H7 (cell line): Measurements from ENCODE around the gene OR1A2. TPM values are rescaled to one million over a fixed set of nuclear protein-coding genes. Genes with fewer than 3 reads are reported as not detected.
"Not testable (repeated sequence)": the region's sequence is repeated elsewhere in the genome, so short reads cannot be mapped to it uniquely, and the experiment has no call there.

ENCODE experiments used
- DNase-seq: peaks from one replicate; pipeline ENCODE4 v3.0.0; 2012
- H3K27me3 ChIP-seq: 2 replicates; pipeline ENCODE4 v1.6.0; 2011; ENCODE audit warnings: mild to moderate bottlenecking, low read length; ENCODE audit not compliant: control insufficient read depth, insufficient read depth
- H3K36me3 ChIP-seq: replicated peaks from 2 replicates; pipeline ENCODE4 v1.5.1; 2011; ENCODE audit warnings: low read length; ENCODE audit not compliant: control insufficient read depth, insufficient read depth
- H3K4me3 ChIP-seq: 2 replicates; pipeline ENCODE4 v1.5.1; 2011; ENCODE audit warnings: low read depth, mild to moderate bottlenecking, control low read depth, low read length, moderate library complexity; ENCODE audit not compliant: insufficient read depth
- total RNA-seq: library from RNA; depleted of rRNA; stranded (reverse); fragments of >200 nt; shearing (Covaris generic); gene quantifications from 2 replicates; pipeline ENCODE4 v1.2.3, GENCODE V29; 2014; rRNA removed

OR1A2 gene, protein sequence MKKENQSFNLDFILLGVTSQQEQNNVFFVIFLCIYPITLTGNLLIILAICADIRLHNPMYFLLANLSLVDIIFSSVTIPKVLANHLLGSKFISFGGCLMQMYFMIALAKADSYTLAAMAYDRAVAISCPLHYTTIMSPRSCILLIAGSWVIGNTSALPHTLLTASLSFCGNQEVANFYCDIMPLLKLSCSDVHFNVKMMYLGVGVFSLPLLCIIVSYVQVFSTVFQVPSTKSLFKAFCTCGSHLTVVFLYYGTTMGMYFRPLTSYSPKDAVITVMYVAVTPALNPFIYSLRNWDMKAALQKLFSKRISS
- not detected in 2 replicates for total RNA-seq

- H3K36me3 ChIP-seq: no peaks in the 10 kb centered on the region
- no peak for DNase-seq
- no peak within 1 kb of the TSS for H3K4me3 ChIP-seq
- H3K27me3 ChIP-seq: no peaks in the 10 kb centered on the region
Observed at GRCh38 chr17:3197219-3197618, at the start of gene OR1A2. Gene OR1A2 (plus strand): TSS chr17:3197519. CDS start chr17:3197519, 0 bp downstream.

- H3K4me3 ChIP-seq: no peak overlapping the region
- H3K27me3 ChIP-seq: no peaks in the 10 kb centered on the region
- no peaks in the 10 kb centered on the region for H3K36me3 ChIP-seq
- DNase-seq: no peak
Observed at GRCh38 chr17:3157218-3157617, 40.1 kb upstream of the OR1A2 start.

DNA sequence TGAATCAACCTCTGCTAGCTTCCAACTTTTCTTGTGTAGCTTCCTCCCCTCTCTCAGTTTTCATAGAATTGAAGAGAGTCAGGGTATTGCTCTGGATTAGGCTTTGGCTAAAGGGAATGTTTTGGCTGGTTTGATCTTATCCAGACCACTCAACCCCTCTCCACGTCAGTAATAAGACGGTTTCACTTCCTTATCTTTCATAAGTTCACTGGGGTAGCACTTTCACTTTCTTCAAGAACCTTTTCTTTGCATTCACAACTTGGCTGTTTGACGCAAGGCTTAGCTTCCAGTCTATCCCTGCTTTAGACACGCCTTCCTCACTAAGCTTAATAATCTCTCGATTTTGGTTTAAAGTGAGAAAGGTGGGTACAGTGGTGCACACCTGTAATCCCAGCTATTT is 29.7 kb upstream of the OR1A2 start:
- H3K36me3 ChIP-seq: no peaks in the 10 kb centered on the region
- DNase-seq: no peak
- no peak overlapping the region for H3K4me3 ChIP-seq
- no peaks in the 10 kb centered on the region for H3K27me3 ChIP-seq

- Histone ChIP-seq H3K4me3 (no peak overlapping the region), H3K36me3 (no peaks in the 10 kb centered on the region), H3K27me3 (no peaks in the 10 kb centered on the region)
- DNase-seq: no peak
Observed at GRCh38 chr17:3189961-3190360, 7.4 kb upstream of the OR1A2 start.

- no peaks in the 10 kb centered on the region for H3K27me3 ChIP-seq
- H3K4me3 ChIP-seq: no peak within 1 kb of the TSS
- no peak for DNase-seq
- H3K36me3 ChIP-seq: no peaks in the 10 kb centered on the region
Observed at GRCh38 chr17:3207367-3207766, 10.0 kb downstream of the OR1A2 start, which contains the start of gene OR1A1. Gene OR1A1 (plus strand): TSS chr17:3207667. CDS start chr17:3215621, 7,954 bp downstream.

GRCh38 chr17:3208484-3208883 is 11.2 kb downstream of the OR1A2 start:
- DNase-seq: no peak
- H3K36me3 ChIP-seq: no peaks in the 10 kb centered on the region
- no peaks in the 10 kb centered on the region for H3K27me3 ChIP-seq
- no peak overlapping the region for H3K4me3 ChIP-seq

- no peaks in the 10 kb centered on the region for H3K27me3 ChIP-seq
- no peak overlapping the region for H3K4me3 ChIP-seq
- no peak for DNase-seq
- no peaks in the 10 kb centered on the region for H3K36me3 ChIP-seq
Observed at GRCh38 chr17:3213001-3213400, 15.7 kb downstream of the OR1A2 start.

DNA sequence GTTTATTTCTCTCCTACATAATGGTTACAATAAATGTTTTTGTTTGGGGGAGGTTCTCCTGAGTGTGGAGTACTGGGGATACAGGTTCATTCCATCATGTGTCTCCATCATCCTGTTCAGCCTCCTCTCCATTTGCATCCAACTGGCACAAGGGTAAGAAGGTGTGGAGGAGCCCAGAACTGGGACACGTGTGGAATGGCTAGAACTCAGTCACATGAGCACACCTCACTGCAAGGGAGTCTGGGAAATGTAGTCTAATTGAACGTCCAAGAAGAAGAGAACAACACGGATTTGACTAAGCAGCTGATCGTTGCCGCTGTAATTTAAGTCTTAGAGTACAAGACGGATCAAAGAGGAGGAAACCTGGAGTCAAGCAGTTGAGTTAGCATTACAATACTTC is 16.3 kb downstream of the OR1A2 start:
- no peaks in the 10 kb centered on the region for H3K36me3 ChIP-seq
- DNase-seq: no peak
- no peaks in the 10 kb centered on the region for H3K27me3 ChIP-seq
- no peak overlapping the region for H3K4me3 ChIP-seq

DNA sequence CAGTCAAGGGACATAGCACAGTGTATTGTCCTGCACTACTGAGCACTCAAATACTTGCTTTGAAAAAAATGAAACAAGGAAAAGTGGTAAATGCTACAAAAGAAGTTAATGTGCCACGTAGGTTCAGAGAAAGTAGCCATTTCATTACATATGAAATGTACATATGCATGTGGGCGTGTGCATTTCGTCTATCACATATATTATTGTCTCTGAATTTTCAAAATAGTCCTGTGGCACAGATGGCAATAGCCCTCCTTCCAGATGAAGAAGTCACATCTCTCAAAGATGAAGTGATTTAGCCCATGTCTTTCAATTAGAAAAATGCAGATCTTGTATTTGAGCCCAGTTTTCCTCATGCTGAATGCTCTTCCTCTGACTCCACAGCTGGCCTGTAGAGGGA is 22.7 kb downstream of the OR1A2 start:
- not testable (repeated sequence) for H3K27me3 ChIP-seq, DNase-seq, H3K4me3 ChIP-seq, H3K36me3 ChIP-seq

DNA sequence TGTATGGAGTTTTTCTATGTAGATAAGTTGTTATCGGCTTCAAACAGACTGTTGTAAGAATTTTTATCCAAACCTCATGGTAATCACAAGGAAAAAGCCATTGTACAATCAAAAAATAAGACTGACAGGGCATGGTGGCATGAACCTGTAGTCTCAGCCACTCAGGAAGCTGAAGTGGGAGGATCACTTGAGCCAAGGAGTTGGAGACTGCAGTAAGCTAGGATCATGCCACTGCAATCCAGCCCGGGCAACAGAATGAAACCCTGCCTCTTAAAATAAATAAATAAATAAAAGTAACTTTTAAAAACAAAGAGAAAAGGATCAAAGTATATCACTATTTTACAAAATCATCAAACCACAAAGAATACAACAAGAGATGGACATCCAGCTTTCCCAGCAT is 24.5 kb downstream of the OR1A2 start:
- Histone ChIP-seq H3K36me3 (no peaks in the 10 kb centered on the region), H3K27me3 (no peaks in the 10 kb centered on the region)

DNA sequence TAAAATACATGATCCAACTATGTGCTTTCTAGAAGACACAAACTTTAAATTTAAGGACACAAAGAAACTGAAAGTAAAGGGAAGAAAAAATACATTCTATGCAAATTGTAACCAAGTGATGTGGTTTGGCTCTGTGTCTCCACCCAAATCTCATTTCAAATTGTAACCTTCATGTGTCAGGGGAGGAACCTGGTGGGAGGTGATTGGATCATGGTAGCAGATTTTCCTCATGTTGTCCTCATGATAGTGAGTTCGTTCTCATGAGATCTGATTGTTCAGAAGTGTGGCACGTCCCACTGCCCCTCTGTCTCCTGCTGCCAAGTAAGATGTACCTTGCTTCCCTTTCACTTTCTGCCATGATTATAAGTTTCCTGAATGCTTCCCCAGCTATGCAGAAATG is 25.2 kb downstream of the OR1A2 start:
- Histone ChIP-seq H3K4me3 (no peak overlapping the region), H3K27me3 (no peaks in the 10 kb centered on the region), H3K36me3 (no peaks in the 10 kb centered on the region)
- DNase-seq: no peak

More for the DNA sequence above, 24.5 kb downstream of the OR1A2 start:
- H3K4me3 ChIP-seq: no peak overlapping the region
- DNase-seq: no peak

DNA sequence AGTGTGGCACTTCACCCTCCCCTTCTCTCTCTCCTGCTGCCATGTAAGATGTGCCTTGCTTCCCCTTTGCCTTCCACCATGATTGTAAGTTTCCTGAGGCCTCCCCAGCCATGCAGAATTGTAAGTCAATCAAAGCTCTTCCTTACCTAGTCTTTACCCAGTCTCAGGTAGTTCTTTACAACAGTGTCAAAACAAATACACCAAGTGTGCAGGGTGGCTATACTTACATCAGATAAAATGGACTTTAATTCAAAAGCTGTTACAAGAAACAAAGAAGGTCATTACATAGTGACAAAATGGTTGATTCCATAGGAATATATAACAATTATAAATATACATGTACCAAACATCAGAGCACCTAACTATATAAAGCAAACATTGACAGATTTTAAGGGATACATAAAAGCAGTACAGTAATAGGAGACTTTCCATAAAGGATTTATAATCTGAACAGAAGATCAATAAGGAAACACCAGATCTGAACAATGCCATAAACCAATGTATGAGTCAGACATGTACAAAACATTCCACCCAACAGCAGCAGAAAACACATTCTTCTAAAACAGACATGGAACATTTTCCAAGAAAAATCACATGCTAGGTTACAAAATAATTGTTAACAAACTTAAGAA is 27.5 kb downstream of the OR1A2 start:
- H3K4me3 ChIP-seq, DNase-seq, H3K27me3 ChIP-seq, H3K36me3 ChIP-seq: not testable (repeated sequence)

DNA sequence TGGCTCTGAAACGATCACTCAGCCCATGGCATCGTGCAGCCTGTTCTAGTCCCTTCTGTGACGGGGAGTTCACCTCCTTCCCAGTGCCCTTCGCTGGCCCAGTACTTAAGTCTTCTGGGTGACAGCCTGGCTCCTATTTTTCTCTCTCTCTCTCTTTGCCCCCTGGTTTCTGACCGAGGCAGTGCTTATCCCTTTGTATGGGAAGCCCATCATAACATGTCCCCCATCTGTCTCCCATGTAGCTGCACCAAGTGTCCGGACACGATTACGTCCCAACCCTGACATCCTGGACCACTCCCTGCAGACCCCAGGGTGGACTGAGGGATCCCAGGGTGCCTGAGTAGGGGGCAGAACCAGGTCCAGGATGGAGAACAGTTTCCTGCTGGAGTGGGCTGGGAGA is 35.0 kb downstream of the OR1A2 start:
- H3K4me3 ChIP-seq, H3K36me3 ChIP-seq, H3K27me3 ChIP-seq, DNase-seq: not testable (repeated sequence)

DNA sequence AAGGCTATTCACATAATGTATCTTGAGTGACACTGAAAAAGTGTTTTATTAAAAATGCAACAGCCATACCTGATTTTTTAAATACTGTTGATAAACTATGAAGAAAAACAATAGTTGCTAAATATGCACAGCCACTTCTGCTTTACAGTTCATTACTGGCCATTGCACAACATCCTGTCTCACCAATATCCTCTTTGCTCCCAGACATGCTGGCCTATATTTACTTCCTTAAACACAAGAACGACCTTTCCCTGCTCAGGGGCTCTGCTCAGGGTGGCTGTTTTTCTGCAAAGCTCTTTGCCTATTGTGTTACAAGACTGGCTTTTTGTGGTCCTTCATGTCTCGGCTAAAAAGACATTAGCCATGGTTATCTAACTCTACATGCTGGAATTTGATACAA is 41.4 kb downstream of the OR1A2 start:
- DNase-seq, H3K36me3 ChIP-seq, H3K27me3 ChIP-seq, H3K4me3 ChIP-seq: not testable (repeated sequence)

- not testable (repeated sequence) for DNase-seq, H3K36me3 ChIP-seq, H3K4me3 ChIP-seq, H3K27me3 ChIP-seq
Observed at GRCh38 chr17:3241044-3241443, 43.7 kb downstream of the OR1A2 start.
